Kidney (tissue), 14 donors: ENCODE results near the gene DTD1. TPM values are rescaled to one million over a fixed set of nuclear protein-coding genes. Genes with fewer than 3 reads are reported as not detected.

Experiments
- DNase-seq, 5 donors: peaks; one replicate each; pipeline ENCODE4 v3.0.0-alpha.2; 2013 to 2020
- FAIRE-seq: peaks from 2 replicates; lab custom pipeline; 2012; peaks lifted over from hg19 to GRCh38; lab: Jason Lieb, UNC
- H3K27ac ChIP-seq, 2 donors: one replicate each; pipeline ENCODE4 v1.7.0; 2013; ENCODE audit warnings: low read depth in 2 of 2, low read length in 2 of 2, inconsistent platforms in 1 of 2
- H3K27me3 ChIP-seq: one replicate; pipeline ENCODE4 v1.7.1; 2013; ENCODE audit warnings: low read length, inconsistent platforms; ENCODE audit not compliant: control insufficient read depth, insufficient read depth
- H3K36me3 ChIP-seq, 3 donors: one replicate each; pipeline versions ENCODE4 v1.7.0 to v1.7.1; 2013; ENCODE audit warnings: low read length in 3 of 3, control low read depth in 1 of 3, inconsistent platforms in 1 of 3; ENCODE audit not compliant: insufficient read depth in 3 of 3, control insufficient read depth in 2 of 3
- H3K4me1 ChIP-seq, 3 donors: one replicate each; pipeline versions ENCODE4 v1.7.0 to v1.7.1; 2013; ENCODE audit warnings: low read length in 3 of 3, inconsistent platforms in 1 of 3, low read depth in 1 of 3; ENCODE audit not compliant: control insufficient read depth in 2 of 3, insufficient read depth in 2 of 3
- H3K4me3 ChIP-seq, 3 donors: one replicate each; pipeline versions ENCODE4 v1.7.0 to v1.8.1; 2013; ENCODE audit warnings: low read length in 3 of 3, control low read depth in 1 of 3, inconsistent platforms in 1 of 3
- H3K9ac ChIP-seq, 3 donors: one replicate each; pipeline versions ENCODE4 v1.7.0 to v1.7.1; 2013; ENCODE audit warnings: low read length in 3 of 3, control low read depth in 1 of 3, inconsistent platforms in 1 of 3
- H3K9me3 ChIP-seq, 3 donors: one replicate each; pipeline versions ENCODE4 v1.7.0 to v1.7.1; 2013; ENCODE audit warnings: low read length in 3 of 3, control low read depth in 1 of 3, inconsistent platforms in 1 of 3; ENCODE audit not compliant: control insufficient read depth in 2 of 3, insufficient read depth in 1 of 3
- intact Hi-C: fragments of 100-400 bp; cut with DNase I; formaldehyde crosslinking; loops from one replicate; pipeline ENCODE4 v1.11.1; 2022
- polyA plus RNA-seq: library from polyadenylated mRNA; stranded (reverse); fragments of 350-450 nt; fragmentation: Illumina TruSeq; extraction: RNeasy Lipid Tissue Mini Kit (QIAGEN cat#74804); gene quantifications from one replicate; pipeline ENCODE4 v1.2.3, GENCODE V29; 2014; ENCODE audit warnings: low read depth, low replicate concordance; ENCODE audit not compliant: insufficient read depth
- total RNA-seq: library from RNA; stranded (reverse); fragmentation: NEBNext Ultra II Directional; extraction: Animal tissue kit (Norgen Biotek cat#: 25700); gene quantifications from one replicate; pipeline ENCODE4 v1.2.1, GENCODE V29; 2021
- TF ChIP-seq, protein P1 (sequence below): IDR thresholded peaks from 3 replicates; pipeline ENCODE4 v1.5.1; 2012; ENCODE audit warnings: mild to moderate bottlenecking, moderate library complexity, borderline replicate concordance; ENCODE audit not compliant: insufficient read depth; ENCODE audit errors: extremely low read depth
- donor health status: control.
- donor health status: control.
- donor health status: control.
- donor health status: control.
- donor health status: control.
- donor health status: DM: yes; HTN: yes; CAD: no.
- donor health status: Normal renal cell carcinoma (clear cell type).

Gene DTD1
- total and polyA plus RNA-seq, 2 donors from 2014 or later = 45.3 to 47.4 TPM

DNA sequence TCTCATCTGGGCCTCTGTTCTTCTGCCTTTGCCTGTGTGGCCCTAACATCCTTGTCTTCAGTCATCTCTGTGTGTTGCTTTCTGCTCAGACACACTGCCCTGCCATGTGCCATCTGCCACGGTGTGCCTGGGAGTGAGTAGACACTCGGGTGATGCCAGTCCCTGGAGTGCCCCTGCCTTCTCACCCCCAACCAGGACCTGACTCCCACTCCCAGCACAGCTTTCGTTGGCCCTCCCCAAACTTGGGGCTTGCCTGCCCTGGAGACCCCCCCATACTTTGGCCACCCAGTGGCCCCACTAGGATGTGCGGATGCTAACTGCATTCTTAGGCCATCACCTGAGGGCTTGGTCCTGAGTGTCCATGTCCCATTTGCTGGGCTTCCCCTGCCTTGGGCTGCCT is 149.3 kb downstream of the DTD1 start:
- H3K27me3 ChIP-seq = no peaks in the 10 kb centered on the region
- H3K9me3 ChIP-seq = no peaks in the 10 kb centered on the region
- H3K4me3 ChIP-seq = no peak overlapping the region
- no peaks in the 10 kb centered on the region for H3K36me3 ChIP-seq
- FAIRE-seq (no peak), DNase-seq (no peak)
- H3K4me1 ChIP-seq = no peaks in the 10 kb centered on the region
- H3K27ac ChIP-seq = no peak overlapping the region
- intact Hi-C loops = no loop called here
- TF ChIP-seq, protein P1, sequence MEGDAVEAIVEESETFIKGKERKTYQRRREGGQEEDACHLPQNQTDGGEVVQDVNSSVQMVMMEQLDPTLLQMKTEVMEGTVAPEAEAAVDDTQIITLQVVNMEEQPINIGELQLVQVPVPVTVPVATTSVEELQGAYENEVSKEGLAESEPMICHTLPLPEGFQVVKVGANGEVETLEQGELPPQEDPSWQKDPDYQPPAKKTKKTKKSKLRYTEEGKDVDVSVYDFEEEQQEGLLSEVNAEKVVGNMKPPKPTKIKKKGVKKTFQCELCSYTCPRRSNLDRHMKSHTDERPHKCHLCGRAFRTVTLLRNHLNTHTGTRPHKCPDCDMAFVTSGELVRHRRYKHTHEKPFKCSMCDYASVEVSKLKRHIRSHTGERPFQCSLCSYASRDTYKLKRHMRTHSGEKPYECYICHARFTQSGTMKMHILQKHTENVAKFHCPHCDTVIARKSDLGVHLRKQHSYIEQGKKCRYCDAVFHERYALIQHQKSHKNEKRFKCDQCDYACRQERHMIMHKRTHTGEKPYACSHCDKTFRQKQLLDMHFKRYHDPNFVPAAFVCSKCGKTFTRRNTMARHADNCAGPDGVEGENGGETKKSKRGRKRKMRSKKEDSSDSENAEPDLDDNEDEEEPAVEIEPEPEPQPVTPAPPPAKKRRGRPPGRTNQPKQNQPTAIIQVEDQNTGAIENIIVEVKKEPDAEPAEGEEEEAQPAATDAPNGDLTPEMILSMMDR = no peak
- H3K9ac ChIP-seq = no peak overlapping the region

DNA sequence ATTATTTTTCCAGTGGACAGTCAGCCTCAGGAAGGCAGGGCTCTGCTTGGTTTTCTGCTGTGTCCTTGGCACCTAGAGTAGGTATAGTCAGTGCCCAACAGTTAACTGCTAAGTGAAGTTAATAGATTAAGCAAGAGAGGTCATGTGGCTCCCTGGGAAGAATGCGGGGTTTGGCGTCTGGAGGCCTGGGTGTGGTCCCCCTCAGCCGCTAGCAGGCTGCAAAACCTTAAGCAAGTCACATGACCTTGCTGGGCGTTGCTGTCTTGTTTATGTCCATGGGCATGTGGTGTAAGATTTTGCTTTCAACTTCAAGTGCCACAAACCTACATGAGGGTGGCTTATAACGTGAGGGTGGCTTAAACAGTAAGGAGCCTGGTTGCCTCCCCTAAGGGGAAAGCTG is 150.2 kb downstream of the DTD1 start:
- TF ChIP-seq, protein P1 = no peak
- no peaks in the 10 kb centered on the region for H3K27me3 ChIP-seq
- H3K27ac ChIP-seq = no peak overlapping the region
- DNase-seq (no peak), FAIRE-seq (no peak)
- intact Hi-C loops = no loop called here
- no peaks in the 10 kb centered on the region for H3K9me3 ChIP-seq
- no peak overlapping the region for H3K9ac ChIP-seq
- H3K36me3 ChIP-seq = no peaks in the 10 kb centered on the region
- H3K4me3 ChIP-seq = no peak overlapping the region
- H3K4me1 ChIP-seq = no peaks in the 10 kb centered on the region

DNA sequence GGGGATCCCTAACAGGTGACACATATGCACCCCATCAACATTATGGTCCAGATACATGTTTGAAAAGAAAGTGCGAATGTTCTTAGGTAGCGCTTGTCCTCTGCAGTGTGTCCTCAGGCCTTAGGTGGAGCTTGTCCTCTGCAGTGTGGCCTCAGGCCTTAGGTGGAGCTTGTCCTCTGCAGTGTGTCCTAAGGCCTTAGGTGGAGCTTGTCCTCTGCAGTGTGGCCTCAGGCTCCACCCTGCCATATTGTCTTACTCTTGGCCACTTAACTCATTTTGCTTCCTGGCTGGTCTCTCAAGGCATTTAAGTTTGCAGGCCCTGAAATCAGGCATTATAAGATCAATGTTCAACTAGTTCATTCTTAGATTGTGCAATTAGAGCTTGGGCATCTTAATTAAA is 151.0 kb downstream of the DTD1 start:
- Histone ChIP-seq H3K9me3 (no peaks in the 10 kb centered on the region), H3K27me3 (no peaks in the 10 kb centered on the region), H3K4me1 (no peaks in the 10 kb centered on the region), H3K9ac (no peak overlapping the region), H3K27ac (no peak overlapping the region), H3K4me3 (no peak overlapping the region), H3K36me3 (no peaks in the 10 kb centered on the region)
- FAIRE-seq = no peak
- intact Hi-C loops = no loop called here
- no peak for DNase-seq
- TF ChIP-seq, protein P1 = no peak

DNA sequence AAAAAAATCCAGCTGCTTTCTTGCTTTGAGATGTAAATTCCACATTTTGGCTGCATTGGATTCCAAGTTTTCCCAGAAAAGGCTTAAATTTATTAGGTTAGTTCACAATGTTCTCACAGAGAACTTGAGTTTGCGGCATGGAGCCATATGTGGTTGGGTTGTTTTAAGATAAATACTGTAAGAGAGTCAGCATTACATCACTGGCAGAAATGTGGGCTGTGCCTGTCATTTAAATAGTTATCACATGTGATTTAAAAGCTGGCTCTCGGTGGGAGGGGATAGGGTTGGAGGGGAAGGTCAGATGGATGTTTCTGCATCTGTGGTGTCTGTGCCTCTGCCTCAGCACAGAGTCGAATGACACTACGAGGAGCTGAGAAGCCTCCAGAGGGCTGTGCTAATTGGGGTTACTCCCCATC is 151.9 kb downstream of the DTD1 start:
- TF ChIP-seq, protein P1 = no peak
- no peak overlapping the region for H3K9ac ChIP-seq
- H3K27me3 ChIP-seq = no peaks in the 10 kb centered on the region
- intact Hi-C loops = no loop called here
- DNase-seq = peak; percentile 58 to 94 (median 71)
- H3K4me1 ChIP-seq = no peaks in the 10 kb centered on the region
- H3K27ac ChIP-seq = no peak overlapping the region
- H3K36me3 ChIP-seq = no peaks in the 10 kb centered on the region
- no peaks in the 10 kb centered on the region for H3K9me3 ChIP-seq
- no peak for FAIRE-seq
- no peak overlapping the region for H3K4me3 ChIP-seq
